ENCODE measurements around the gene ZBTB5. TPM values are rescaled to one million over a fixed set of nuclear protein-coding genes. Genes with fewer than 3 reads are reported as not detected.
A peak's percentile ranks its signal among the peaks of the same experiment; 100 is the strongest.

Gene ZBTB5
- total RNA-seq, 2 experiments from 2014 or later: 9.7 TPM

DNA sequence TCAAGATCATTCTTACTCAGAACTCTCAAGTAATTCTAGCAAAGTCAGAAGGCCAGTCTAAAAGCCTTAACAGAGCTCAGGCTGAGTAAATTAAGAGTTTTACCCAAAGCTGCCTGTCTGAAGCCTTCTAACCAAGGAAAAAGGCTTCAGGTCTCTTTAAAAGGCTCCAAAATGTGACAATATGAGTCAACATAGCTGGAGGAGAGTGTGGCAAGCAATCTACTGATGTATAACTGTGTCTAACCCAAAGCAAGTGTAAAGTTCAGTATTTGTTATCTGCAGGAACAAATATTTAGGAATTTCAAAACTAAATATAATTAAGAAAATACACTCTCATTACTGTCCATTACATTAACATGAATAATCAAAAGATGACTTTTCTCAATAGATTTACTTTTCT is 11.0 kb downstream of the ZBTB5 start:
- H3K9me3 Mint-ChIP-seq (ENCODE audit: low read depth): no peaks in the 10 kb centered on the region
- no peak overlapping the region for H3K27ac Mint-ChIP-seq
- peaks cover 13% of the 10 kb centered on the region for H3K4me1 Mint-ChIP-seq
- no peak for ATAC-seq
- no peak overlapping the region for H3K4me3 Mint-ChIP-seq
- H3K36me3 Mint-ChIP-seq: peaks cover 5% of the 10 kb centered on the region
- no peaks in the 10 kb centered on the region for H3K27me3 Mint-ChIP-seq
- DNase-seq: no peak
- CTCF ChIA-PET: no interaction called here

DNA sequence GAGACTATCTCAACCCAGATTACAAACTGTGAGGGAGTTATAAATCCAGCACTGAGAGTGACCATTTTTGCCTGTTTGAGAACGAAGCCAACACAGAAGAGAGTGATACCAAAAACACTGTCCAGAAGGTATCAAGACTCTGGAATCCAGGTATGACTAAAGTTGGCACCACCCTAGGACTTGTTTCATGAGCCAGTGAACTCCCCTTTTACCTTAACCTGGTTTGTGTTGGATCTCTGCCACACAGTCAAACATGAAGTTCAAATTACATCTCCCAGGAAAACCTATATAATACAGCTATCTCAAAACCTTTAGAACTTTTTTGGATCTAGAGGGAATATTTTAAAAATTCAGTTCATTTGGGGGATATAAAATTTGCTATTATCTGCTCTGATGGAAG is 11.4 kb downstream of the ZBTB5 start:
- no peak overlapping the region for H3K27ac Mint-ChIP-seq
- CTCF ChIA-PET: no interaction called here

GRCh38 chr9:37452611-37453010 is 12.6 kb downstream of the ZBTB5 start:
- Mint-ChIP-seq H3K4me3 (no peak overlapping the region), H3K27me3 (no peaks in the 10 kb centered on the region), H3K36me3 (peaks cover 8% of the 10 kb centered on the region), H3K4me1 (peaks cover 13% of the 10 kb centered on the region), H3K27ac (no peak overlapping the region), H3K9me3 (ENCODE audit: low read depth) (no peaks in the 10 kb centered on the region)
- ATAC-seq: no peak
- no peak for DNase-seq
- CTCF ChIA-PET: interaction anchor here (1.2 kb wide), 1 partner anchor 15 kb away, joined by 3 read pairs; no protein-coding TSS in a partner anchor

More for the DNA sequence above, 11.4 kb downstream of the ZBTB5 start:
- Mint-ChIP-seq H3K4me3 (no peak overlapping the region), H3K4me1 (peaks cover 13% of the 10 kb centered on the region), H3K27me3 (no peaks in the 10 kb centered on the region), H3K9me3 (ENCODE audit: low read depth) (no peaks in the 10 kb centered on the region), H3K36me3 (peaks cover 5% of the 10 kb centered on the region)
- ATAC-seq: no peak
- no peak for DNase-seq

DNA sequence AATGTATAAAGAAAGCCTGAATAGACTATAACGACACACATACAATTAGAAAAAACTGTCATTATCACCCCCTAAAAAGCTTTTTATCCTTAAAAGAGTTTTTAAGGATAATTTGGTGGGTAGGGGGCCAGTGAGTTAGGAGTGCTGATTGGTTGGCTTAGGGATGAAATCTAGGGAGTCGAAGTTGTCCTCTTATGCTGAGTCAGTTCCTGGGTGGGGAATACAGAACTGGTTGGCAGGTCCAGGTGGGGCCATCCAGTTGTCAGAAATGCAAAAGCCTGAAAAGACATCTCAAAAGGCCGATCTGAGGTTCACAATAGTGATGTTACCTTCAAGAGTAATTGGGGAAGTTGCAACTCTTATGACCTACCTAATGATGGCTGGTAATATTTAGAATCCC is 13.6 kb downstream of the ZBTB5 start:
- peaks cover 8% of the 10 kb centered on the region for H3K4me1 Mint-ChIP-seq
- H3K4me3 Mint-ChIP-seq: no peak overlapping the region
- DNase-seq (no peak), ATAC-seq (no peak)
- H3K27me3 Mint-ChIP-seq: no peaks in the 10 kb centered on the region
- no peaks in the 10 kb centered on the region for H3K9me3 Mint-ChIP-seq (ENCODE audit: low read depth)
- CTCF ChIA-PET: interaction anchor here (0.6 to 1.2 kb wide), 4 partner anchors 14 to 445 kb away, joined by 3 to 4 read pairs (median 3); no protein-coding TSS in a partner anchor
- H3K36me3 Mint-ChIP-seq: peaks cover 8% of the 10 kb centered on the region
- H3K27ac Mint-ChIP-seq: no peak overlapping the region

- no peak for DNase-seq
- H3K9me3 Mint-ChIP-seq (ENCODE audit: low read depth): no peaks in the 10 kb centered on the region
- ATAC-seq: no peak
- peaks cover 8% of the 10 kb centered on the region for H3K36me3 Mint-ChIP-seq
- H3K27me3 Mint-ChIP-seq: no peaks in the 10 kb centered on the region
- H3K4me1 Mint-ChIP-seq: peaks cover 6% of the 10 kb centered on the region
- H3K27ac Mint-ChIP-seq: no peak overlapping the region
- H3K4me3 Mint-ChIP-seq: no peak overlapping the region
- CTCF ChIA-PET: no interaction called here
Observed at GRCh38 chr9:37449862-37450632, 15.2 kb downstream of the ZBTB5 start.

GRCh38 chr9:37447111-37447510 is 18.1 kb downstream of the ZBTB5 start:
- no peaks in the 10 kb centered on the region for H3K27me3 Mint-ChIP-seq
- peaks cover 10% of the 10 kb centered on the region for H3K36me3 Mint-ChIP-seq
- H3K9me3 Mint-ChIP-seq (ENCODE audit: low read depth): no peaks in the 10 kb centered on the region
- H3K4me3 Mint-ChIP-seq: no peak overlapping the region
- CTCF ChIA-PET: no interaction called here
- H3K4me1 Mint-ChIP-seq: peaks cover 6% of the 10 kb centered on the region
- no peak overlapping the region for H3K27ac Mint-ChIP-seq
- DNase-seq (no peak), ATAC-seq (no peak)

- Mint-ChIP-seq H3K9me3 (ENCODE audit: low read depth) (no peaks in the 10 kb centered on the region), H3K27ac (no peak overlapping the region), H3K36me3 (peaks cover 14% of the 10 kb centered on the region), H3K4me1 (peaks cover 3% of the 10 kb centered on the region), H3K27me3 (no peaks in the 10 kb centered on the region), H3K4me3 (no peak overlapping the region)
- CTCF ChIA-PET: no interaction called here
- no peak for ATAC-seq
- DNase-seq: no peak
Observed at GRCh38 chr9:37446401-37446800, 18.8 kb downstream of the ZBTB5 start.

DNA sequence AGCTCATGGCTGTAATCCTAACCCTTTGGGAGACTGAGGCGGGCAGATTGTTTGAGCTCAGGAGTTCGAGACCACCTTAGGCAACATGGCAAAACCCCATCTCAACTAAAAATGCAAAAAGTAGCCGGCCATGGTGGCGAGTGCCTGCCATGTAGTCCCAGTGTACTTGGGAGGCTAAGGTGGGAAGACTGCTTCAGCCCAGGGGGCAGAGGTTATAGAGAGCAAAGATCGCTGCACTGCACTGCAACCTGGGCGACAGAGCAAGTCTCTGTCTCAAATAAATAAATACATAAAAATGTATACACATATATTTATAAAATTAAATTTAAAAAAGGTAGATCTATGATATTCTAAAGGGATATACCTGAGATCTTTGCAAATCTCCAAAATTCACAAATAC is 19.4 kb downstream of the ZBTB5 start:
- ATAC-seq (no peak), DNase-seq (no peak)
- CTCF ChIA-PET: no interaction called here
- Mint-ChIP-seq H3K4me1 (peaks cover 3% of the 10 kb centered on the region), H3K4me3 (no peak overlapping the region), H3K36me3 (peaks cover 17% of the 10 kb centered on the region), H3K27ac (no peak overlapping the region), H3K9me3 (ENCODE audit: low read depth) (no peaks in the 10 kb centered on the region), H3K27me3 (no peaks in the 10 kb centered on the region)

- Mint-ChIP-seq H3K36me3 (peaks cover 15% of the 10 kb centered on the region), H3K27ac (peak overlapping the region; percentile 35), H3K4me1 (peaks cover 1% of the 10 kb centered on the region), H3K27me3 (no peaks in the 10 kb centered on the region), H3K9me3 (ENCODE audit: low read depth) (no peaks in the 10 kb centered on the region), H3K4me3 (no peak overlapping the region)
- no peak for ATAC-seq
- CTCF ChIA-PET: no interaction called here
- DNase-seq: no peak
Observed at GRCh38 chr9:37444890-37445289, 20.4 kb downstream of the ZBTB5 start.

DNA sequence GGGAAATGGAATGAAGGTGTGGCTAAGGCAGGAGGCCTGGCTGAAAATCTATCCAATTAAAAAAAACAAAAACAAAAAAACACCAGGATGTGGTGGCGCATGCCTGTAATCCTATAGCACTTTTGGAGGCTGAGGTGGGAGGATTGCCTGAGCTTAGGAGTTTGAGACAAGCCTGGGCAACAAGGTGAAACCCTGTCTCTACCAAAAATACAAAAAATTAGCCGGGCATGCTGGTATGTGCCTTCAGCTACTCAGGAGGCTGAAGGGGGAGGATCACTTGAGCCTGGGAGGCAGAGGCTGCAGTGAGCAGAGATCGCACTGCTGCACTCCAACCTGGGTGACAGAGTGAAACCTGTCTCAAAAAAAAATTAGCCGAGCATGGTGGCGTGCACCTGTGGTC is 21.7 kb downstream of the ZBTB5 start:
- no peak overlapping the region for H3K4me3 Mint-ChIP-seq
- ATAC-seq (no peak), DNase-seq (no peak)
- no peaks in the 10 kb centered on the region for H3K4me1 Mint-ChIP-seq
- no peaks in the 10 kb centered on the region for H3K27me3 Mint-ChIP-seq
- H3K27ac Mint-ChIP-seq: no peak overlapping the region
- CTCF ChIA-PET: no interaction called here
- no peaks in the 10 kb centered on the region for H3K9me3 Mint-ChIP-seq (ENCODE audit: low read depth)
- peaks cover 12% of the 10 kb centered on the region for H3K36me3 Mint-ChIP-seq

- Mint-ChIP-seq H3K4me1 (no peaks in the 10 kb centered on the region), H3K4me3 (no peak overlapping the region), H3K9me3 (ENCODE audit: low read depth) (no peaks in the 10 kb centered on the region), H3K27ac (no peak overlapping the region), H3K36me3 (peaks cover 13% of the 10 kb centered on the region), H3K27me3 (no peaks in the 10 kb centered on the region)
- ATAC-seq: no peak
- CTCF ChIA-PET: no interaction called here
- no peak for DNase-seq
Observed at GRCh38 chr9:37442556-37442955, 22.7 kb downstream of the ZBTB5 start.

DNA sequence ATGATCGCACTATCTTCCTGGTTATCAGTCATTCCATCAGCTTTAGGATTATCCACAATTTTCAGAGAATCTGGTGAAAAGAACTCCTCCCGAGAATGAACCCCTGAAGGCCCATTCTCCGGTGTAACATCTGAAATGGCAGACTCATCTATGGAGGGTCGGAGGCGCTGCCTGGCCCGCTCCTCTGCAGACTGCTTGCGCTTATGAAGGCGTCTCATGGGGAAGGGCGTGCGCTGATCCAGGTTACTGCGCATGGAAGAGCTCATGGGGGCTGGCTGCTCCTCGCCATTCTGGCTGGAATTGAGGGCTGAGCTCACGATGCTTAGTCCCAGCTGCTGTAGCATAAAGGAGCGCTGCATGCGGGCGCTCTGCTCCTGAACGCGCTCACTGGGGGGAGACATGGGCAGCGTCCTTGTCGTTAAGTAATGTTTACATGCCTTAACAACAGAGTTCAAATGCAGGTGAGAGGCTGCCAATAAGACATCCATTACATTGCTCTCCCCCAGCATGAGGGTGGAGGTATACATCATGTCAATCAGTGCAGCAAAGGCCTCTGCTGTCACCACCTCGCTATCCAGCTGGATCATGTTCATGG is 23.4 kb downstream of the ZBTB5 start:
- Mint-ChIP-seq H3K27ac (no peak overlapping the region), H3K4me3 (no peak overlapping the region), H3K4me1 (no peaks in the 10 kb centered on the region), H3K9me3 (ENCODE audit: low read depth) (no peaks in the 10 kb centered on the region), H3K36me3 (peaks cover 18% of the 10 kb centered on the region), H3K27me3 (no peaks in the 10 kb centered on the region)
- CTCF ChIA-PET: interaction anchor here (0.8 kb wide), 1 partner anchor 26 kb away, joined by 4 read pairs; no protein-coding TSS in a partner anchor
- DNase-seq (no peak), ATAC-seq (no peak)

- H3K4me1 Mint-ChIP-seq: no peaks in the 10 kb centered on the region
- ATAC-seq (no peak), DNase-seq (no peak)
- no peak overlapping the region for H3K27ac Mint-ChIP-seq
- no peaks in the 10 kb centered on the region for H3K27me3 Mint-ChIP-seq
- peaks cover 24% of the 10 kb centered on the region for H3K36me3 Mint-ChIP-seq
- CTCF ChIA-PET: interaction anchor here (1.7 kb wide), 1 partner anchor 14 kb away, joined by 3 read pairs; no protein-coding TSS in a partner anchor
- no peaks in the 10 kb centered on the region for H3K9me3 Mint-ChIP-seq (ENCODE audit: low read depth)
- H3K4me3 Mint-ChIP-seq: no peak overlapping the region
Observed at GRCh38 chr9:37438359-37438758, 26.9 kb downstream of the ZBTB5 start.

- DNase-seq (no peak), ATAC-seq (no peak)
- Mint-ChIP-seq H3K4me1 (peaks cover 2% of the 10 kb centered on the region), H3K27ac (no peak overlapping the region), H3K9me3 (ENCODE audit: low read depth) (no peaks in the 10 kb centered on the region), H3K36me3 (peaks cover 24% of the 10 kb centered on the region), H3K4me3 (no peak overlapping the region), H3K27me3 (no peaks in the 10 kb centered on the region)
- CTCF ChIA-PET: interaction anchor here (1.7 kb wide), 1 partner anchor 15 kb away, joined by 3 read pairs; no protein-coding TSS in a partner anchor
Observed at GRCh38 chr9:37437621-37438020, 27.6 kb downstream of the ZBTB5 start.

Measured in activated CD8-positive, alpha-beta memory T cell treated with anti-CD3 and anti-CD28 coated beads, Interleukin-2, amount 10 ng/mL, durations not matched to agents 7 days and 5 days (primary cell).